Hepatocyte (in vitro differentiated cells): Measurements from ENCODE around the gene SPOCD1. TPM values are rescaled to one million over a fixed set of nuclear protein-coding genes. Genes with fewer than 3 reads are reported as not detected.

Experiments
- DNase-seq: peaks from one replicate; pipeline ENCODE4 v3.0.0-alpha.2; 2016; ENCODE audit warnings: low spot score
- H2AFZ ChIP-seq: fragments of 200-600 bp; sonication (generic); 2 replicates; pipeline ENCODE4 v1.6.0; 2016; ENCODE audit warnings: antibody characterized with exemption, mild to moderate bottlenecking
- H3K27ac ChIP-seq: fragments of 200-600 bp; sonication (generic); 2 replicates; pipeline ENCODE4 v1.5.1; 2016; ENCODE audit warnings: mild to moderate bottlenecking
- H3K27me3 ChIP-seq: fragments of 200-600 bp; sonication (generic); 2 replicates; pipeline ENCODE4 v1.6.1; 2016
- H3K36me3 ChIP-seq: fragments of 200-600 bp; sonication (generic); replicated peaks from 2 replicates; pipeline ENCODE4 v1.5.1; 2016; ENCODE audit warnings: low read depth; ENCODE audit not compliant: insufficient read depth
- H3K4me1 ChIP-seq: fragments of 200-600 bp; sonication (generic); 2 replicates; pipeline ENCODE4 v1.5.1; 2016; ENCODE audit warnings: mild to moderate bottlenecking, moderate library complexity; ENCODE audit not compliant: insufficient read depth
- H3K4me2 ChIP-seq: fragments of 200-600 bp; sonication (generic); 2 replicates; pipeline ENCODE4 v1.6.0; 2016
- H3K4me3 ChIP-seq: fragments of 200-600 bp; sonication (generic); 2 replicates; pipeline ENCODE4 v1.5.1; 2016; ENCODE audit warnings: mild to moderate bottlenecking
- H3K79me2 ChIP-seq: fragments of 200-600 bp; sonication (generic); 2 replicates; pipeline ENCODE4 v1.6.0; 2017; ENCODE audit warnings: mild to moderate bottlenecking
- H3K9me2 ChIP-seq: fragments of 200-600 bp; sonication (generic); replicated peaks from 2 replicates; pipeline ENCODE4 v1.6.0; 2017; ENCODE audit warnings: mild to moderate bottlenecking; ENCODE audit not compliant: insufficient read depth
- H3K9me3 ChIP-seq: fragments of 200-600 bp; sonication (generic); 2 replicates; pipeline ENCODE4 v1.5.1; 2016; ENCODE audit warnings: low read depth, mild to moderate bottlenecking
- H4K20me1 ChIP-seq: fragments of 200-600 bp; sonication (generic); 2 replicates; pipeline ENCODE4 v1.6.0; 2016; ENCODE audit warnings: mild to moderate bottlenecking; ENCODE audit not compliant: insufficient read depth, poor library complexity, severe bottlenecking
- CTCF ChIP-seq: fragments of 200-600 bp; sonication (generic); IDR thresholded peaks from 2 replicates; pipeline ENCODE4 v1.5.1; 2016; ENCODE audit warnings: antibody characterized with exemption, mild to moderate bottlenecking; ENCODE audit not compliant: poor library complexity
- EZH2 ChIP-seq: fragments of 200-600 bp; sonication (generic); IDR thresholded peaks from 2 replicates; pipeline ENCODE4 v1.6.1; 2016; ENCODE audit warnings: antibody characterized with exemption, mild to moderate bottlenecking, borderline replicate concordance
- EZH2phosphoT487 ChIP-seq: fragments of 200-600 bp; sonication (generic); IDR thresholded peaks from one replicate; pipeline ENCODE4 v1.6.1; 2018; ENCODE audit warnings: antibody characterized with exemption, mild to moderate bottlenecking, low read depth, moderate library complexity; ENCODE audit not compliant: unreplicated experiment, severe bottlenecking
- WGBS: methylation state at CpG from one replicate; pipeline ENCODE4 v1.1.6; 2016; ENCODE audit warnings: low lambda C conversion rate; ENCODE audit errors: missing lambda C conversion rate; 5-methylcytosine and 5-hydroxymethylcytosine counted together
- polyA plus RNA-seq: library from polyadenylated mRNA; unstranded; fragments of >200 nt; fragmentation: Nextera tagmentation; extraction: Ambion mirVana; gene quantifications from 2 replicates; pipeline ENCODE4 v1.2.1, GENCODE V29; 2016
- total RNA-seq: library from RNA; depleted of rRNA; stranded (reverse); fragments of >200 nt; gene quantifications from 2 replicates; pipeline ENCODE4 v1.2.3, GENCODE V29; 2014

The SPOCD1 gene
- total and polyA plus RNA-seq, 2 experiments from 2014 or later, result 1.4 to 2.8 TPM

- H3K27me3 ChIP-seq, result no peaks in the 10 kb centered on the region
- 88% methylated on average over 7 of the region's 7 CpGs for WGBS
- no peak overlapping the region for H3K4me2 ChIP-seq
- H4K20me1 ChIP-seq, result no peaks in the 10 kb centered on the region
- peaks cover 4% of the 10 kb centered on the region for H3K4me1 ChIP-seq
- H3K4me3 ChIP-seq, result no peak overlapping the region
- DNase-seq, result no peak
- TF ChIP-seq EZH2 (no peak), CTCF (no peak), EZH2phosphoT487 (no peak)
- no peaks in the 10 kb centered on the region for H3K79me2 ChIP-seq
- H2AFZ ChIP-seq, result no peak overlapping the region
- no peaks in the 10 kb centered on the region for H3K9me3 ChIP-seq
- no peaks in the 10 kb centered on the region for H3K9me2 ChIP-seq
- H3K27ac ChIP-seq, result no peak overlapping the region
- H3K36me3 ChIP-seq, result no peaks in the 10 kb centered on the region
Measured at GRCh38 chr1:31860581-31860980, 44.8 kb upstream of the SPOCD1 start.

- Histone ChIP-seq H3K9me2 (no peaks in the 10 kb centered on the region), H2AFZ (no peak overlapping the region), H3K27me3 (no peaks in the 10 kb centered on the region), H3K9me3 (no peaks in the 10 kb centered on the region), H3K79me2 (no peaks in the 10 kb centered on the region), H3K36me3 (no peaks in the 10 kb centered on the region), H3K4me3 (no peak overlapping the region), H3K27ac (no peak overlapping the region), H4K20me1 (no peaks in the 10 kb centered on the region), H3K4me2 (no peak overlapping the region), H3K4me1 (peaks cover 5% of the 10 kb centered on the region)
- no peak for DNase-seq
- TF ChIP-seq EZH2, result no peak
- TF ChIP-seq EZH2phosphoT487, result no peak
- TF ChIP-seq CTCF, result no peak
- WGBS, result 100% methylated on average over 2 of the region's 2 CpGs
Measured at GRCh38 chr1:31859719-31860118, 43.9 kb upstream of the SPOCD1 start.

- Histone ChIP-seq H3K79me2 (no peaks in the 10 kb centered on the region), H3K4me3 (no peak overlapping the region), H3K36me3 (no peaks in the 10 kb centered on the region), H3K27ac (no peak overlapping the region), H2AFZ (no peak overlapping the region), H3K9me3 (no peaks in the 10 kb centered on the region), H3K4me2 (no peak overlapping the region), H3K4me1 (peaks cover 5% of the 10 kb centered on the region), H3K9me2 (no peaks in the 10 kb centered on the region), H3K27me3 (no peaks in the 10 kb centered on the region), H4K20me1 (no peaks in the 10 kb centered on the region)
- DNase-seq, result no peak
- TF ChIP-seq EZH2phosphoT487, result no peak
- TF ChIP-seq EZH2, result no peak
- no peak for TF ChIP-seq CTCF
- 100% methylated on average over 3 of the region's 3 CpGs for WGBS
Measured at GRCh38 chr1:31859044-31859443, 43.2 kb upstream of the SPOCD1 start.

GRCh38 chr1:31857863-31858262 lies 42.0 kb upstream of the SPOCD1 start:
- Histone ChIP-seq H3K9me2 (no peaks in the 10 kb centered on the region), H4K20me1 (no peaks in the 10 kb centered on the region), H3K36me3 (no peaks in the 10 kb centered on the region), H3K79me2 (no peaks in the 10 kb centered on the region), H3K27ac (no peak overlapping the region), H3K4me3 (no peak overlapping the region), H2AFZ (no peak overlapping the region), H3K9me3 (no peaks in the 10 kb centered on the region), H3K4me1 (peaks cover 5% of the 10 kb centered on the region), H3K27me3 (no peaks in the 10 kb centered on the region), H3K4me2 (no peak overlapping the region)
- WGBS, result 86% methylated on average over 6 of the region's 6 CpGs
- no peak for TF ChIP-seq EZH2phosphoT487
- no peak for TF ChIP-seq EZH2
- no peak for TF ChIP-seq CTCF
- no peak for DNase-seq
